Prostate gland (tissue), 2 donors: ENCODE measurements around the gene MORN1. TPM values are rescaled to one million over a fixed set of nuclear protein-coding genes. Genes with fewer than 3 reads are reported as not detected.

ENCODE experiments used
- DNase-seq: peaks from one replicate; pipeline ENCODE4 v3.0.0-alpha.2; 2019; ENCODE audit warnings: low spot score
- H3K27ac ChIP-seq, 2 donors: fragments of 200-600 bp; sonication (generic); 2 replicates each; pipeline ENCODE4 v1.5.1; 2017 to 2019
- H3K27me3 ChIP-seq: fragments of 200-600 bp; sonication (generic); replicated peaks from 2 replicates; pipeline ENCODE4 v1.5.1; 2019; ENCODE audit not compliant: insufficient read depth
- H3K36me3 ChIP-seq, 2 donors: fragments of 200-600 bp; sonication (generic); 1 replicate in 1 of 2; 2 replicates in 1 of 2; pipeline versions ENCODE4 v1.5.1 to v1.8.1; 2017 to 2019
- H3K4me1 ChIP-seq: fragments of 200-600 bp; sonication (generic); replicated peaks from 2 replicates; pipeline ENCODE4 v1.5.1; 2019
- H3K4me3 ChIP-seq, 2 donors: fragments of 200-600 bp; sonication (generic); 2 replicates each; pipeline ENCODE4 v1.5.1; 2017 to 2019
- H3K9me3 ChIP-seq: fragments of 200-600 bp; sonication (generic); 2 replicates; pipeline ENCODE4 v1.5.1; 2017
- POLR2A ChIP-seq: fragments of 450-650 bp; IDR thresholded peaks from one replicate; pipeline ENCODE4 v1.6.1; 2016; ENCODE audit warnings: antibody characterized with exemption, mild to moderate bottlenecking
- POLR2AphosphoS5 ChIP-seq: sonication (generic); formaldehyde crosslinking; IDR thresholded peaks from one replicate; pipeline ENCODE4 v1.6.1; 2017; ENCODE audit warnings: antibody characterized with exemption
- WGBS: methylation state at CpG from one replicate; pipeline ENCODE4 v1.1.5; 2018; 5-methylcytosine and 5-hydroxymethylcytosine counted together
- intact Hi-C: fragments of 100-400 bp; cut with DNase I; formaldehyde crosslinking; loops from one replicate; pipeline ENCODE4 v1.14.2; 2022
- total RNA-seq, 2 donors: library from RNA; depleted of rRNA; stranded (reverse); fragments of >200 nt; gene quantifications; one replicate each; pipeline ENCODE4 v1.1.0, GENCODE V29; 2016
- TF ChIP-seq, protein P1 (sequence below), 4 experiments: fragments of 200-600 bp in 2 of 4; fragments of 450-650 bp in 2 of 4; sonication (generic) in 2 of 4; IDR thresholded peaks; 1 replicate in 3 of 4; 2 replicates in 1 of 4; pipeline ENCODE4 v1.5.1; 2016 to 2019; ENCODE audit warnings: antibody characterized with exemption in 4 of 4, mild to moderate bottlenecking in 2 of 4, moderate library complexity in 2 of 4

The MORN1 gene
- total RNA-seq, 2 donors from 2014 or later: 18.6 to 21.0 TPM

GRCh38 chr1:2422523-2422922 lies 31.2 kb upstream of the MORN1 start:
- Histone ChIP-seq H3K27ac (no peak overlapping the region), H3K9me3 (no peaks in the 10 kb centered on the region), H3K4me1 (peaks cover under 1% of the 10 kb centered on the region), H3K27me3 (no peaks in the 10 kb centered on the region), H3K4me3 (no peak overlapping the region), H3K36me3 (no peaks in the 10 kb centered on the region)
- TF ChIP-seq, protein P1, sequence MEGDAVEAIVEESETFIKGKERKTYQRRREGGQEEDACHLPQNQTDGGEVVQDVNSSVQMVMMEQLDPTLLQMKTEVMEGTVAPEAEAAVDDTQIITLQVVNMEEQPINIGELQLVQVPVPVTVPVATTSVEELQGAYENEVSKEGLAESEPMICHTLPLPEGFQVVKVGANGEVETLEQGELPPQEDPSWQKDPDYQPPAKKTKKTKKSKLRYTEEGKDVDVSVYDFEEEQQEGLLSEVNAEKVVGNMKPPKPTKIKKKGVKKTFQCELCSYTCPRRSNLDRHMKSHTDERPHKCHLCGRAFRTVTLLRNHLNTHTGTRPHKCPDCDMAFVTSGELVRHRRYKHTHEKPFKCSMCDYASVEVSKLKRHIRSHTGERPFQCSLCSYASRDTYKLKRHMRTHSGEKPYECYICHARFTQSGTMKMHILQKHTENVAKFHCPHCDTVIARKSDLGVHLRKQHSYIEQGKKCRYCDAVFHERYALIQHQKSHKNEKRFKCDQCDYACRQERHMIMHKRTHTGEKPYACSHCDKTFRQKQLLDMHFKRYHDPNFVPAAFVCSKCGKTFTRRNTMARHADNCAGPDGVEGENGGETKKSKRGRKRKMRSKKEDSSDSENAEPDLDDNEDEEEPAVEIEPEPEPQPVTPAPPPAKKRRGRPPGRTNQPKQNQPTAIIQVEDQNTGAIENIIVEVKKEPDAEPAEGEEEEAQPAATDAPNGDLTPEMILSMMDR (IDR thresholded peaks at IDR 0.05): no peak
- no peak for TF ChIP-seq POLR2AphosphoS5
- TF ChIP-seq POLR2A: no peak
- no peak for DNase-seq
- 88% methylated on average over 4 of the region's 4 CpGs for WGBS
- intact Hi-C loops: no loop called here

DNA sequence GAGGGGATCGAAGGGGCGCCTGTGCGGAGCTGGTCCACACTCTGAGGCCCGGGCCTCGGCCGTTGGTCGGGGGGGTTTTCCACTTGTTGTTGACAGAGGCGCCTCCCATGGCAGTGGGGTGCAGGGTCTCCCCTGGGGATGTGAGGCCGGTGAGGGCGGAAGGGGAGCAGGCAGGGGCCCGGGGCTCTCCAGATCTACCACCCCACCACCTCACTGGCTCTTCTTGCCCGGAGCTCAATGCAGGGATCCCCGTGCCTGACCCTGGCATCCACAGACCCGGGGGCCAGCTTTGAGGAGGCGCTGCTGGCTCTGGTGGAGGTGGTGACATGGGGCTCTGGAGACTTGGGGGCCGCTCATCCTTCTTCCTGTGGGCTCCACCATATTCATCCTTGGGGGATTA lies 28.1 kb upstream of the MORN1 start:
- WGBS: 84% methylated on average over 16 of the region's 16 CpGs
- Histone ChIP-seq H3K27ac (no peak overlapping the region), H3K9me3 (no peaks in the 10 kb centered on the region), H3K36me3 (no peaks in the 10 kb centered on the region), H3K27me3 (no peaks in the 10 kb centered on the region), H3K4me1 (peaks cover 20% of the 10 kb centered on the region), H3K4me3 (no peak overlapping the region)
- no peak for DNase-seq
- intact Hi-C loops: loop anchor here (5.0 to 10.0 kb wide), 2 partner anchors 225 to 1003 kb away; no protein-coding TSS in a partner anchor
- TF ChIP-seq POLR2A: no peak
- TF ChIP-seq, protein P1 (IDR thresholded peaks at IDR 0.05): no peak

DNA sequence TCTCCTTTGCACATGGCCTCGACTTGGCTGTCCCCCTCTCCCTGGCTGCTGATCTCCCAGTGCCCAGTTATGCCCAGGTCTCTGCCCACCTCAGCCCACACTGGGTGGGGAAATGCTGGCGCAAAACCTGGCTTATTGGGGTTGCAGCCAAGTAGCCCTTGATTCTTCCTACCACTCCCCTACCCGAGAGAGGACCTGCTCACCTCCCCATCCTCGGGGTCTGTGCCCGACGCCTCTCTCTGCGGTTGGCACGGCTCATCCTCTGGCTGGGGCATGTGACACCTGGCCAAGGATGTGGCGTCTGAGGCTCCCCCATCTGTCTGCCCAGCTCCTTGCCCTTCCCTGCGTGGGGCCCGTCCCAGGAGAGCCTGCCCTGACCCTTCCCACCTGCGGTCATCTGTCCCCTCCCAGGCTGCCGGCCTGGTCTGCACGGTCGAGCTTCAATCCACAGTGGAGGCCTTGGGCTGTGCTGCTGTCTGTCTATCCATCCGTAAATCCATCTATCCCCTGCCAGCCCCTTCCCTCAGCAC lies 27.5 kb upstream of the MORN1 start:
- intact Hi-C loops: loop anchor here (5.0 to 10.0 kb wide), 2 partner anchors 226 to 1003 kb away; no protein-coding TSS in a partner anchor
- peaks cover 26% of the 10 kb centered on the region for H3K4me1 ChIP-seq
- H3K9me3 ChIP-seq: no peaks in the 10 kb centered on the region
- no peak overlapping the region for H3K4me3 ChIP-seq
- TF ChIP-seq, protein P1 (IDR thresholded peaks at IDR 0.05): no peak
- TF ChIP-seq POLR2A: no peak
- TF ChIP-seq POLR2AphosphoS5: no peak
- no peaks in the 10 kb centered on the region for H3K27me3 ChIP-seq
- no peaks in the 10 kb centered on the region for H3K36me3 ChIP-seq
- no peak for DNase-seq
- no peak overlapping the region for H3K27ac ChIP-seq
- 82% methylated on average over 15 of the region's 16 CpGs for WGBS

- H3K27me3 ChIP-seq: no peaks in the 10 kb centered on the region
- no peak overlapping the region for H3K27ac ChIP-seq
- H3K9me3 ChIP-seq: no peaks in the 10 kb centered on the region
- H3K4me1 ChIP-seq: peaks cover 34% of the 10 kb centered on the region
- WGBS: 74% methylated on average over 11 of the region's 14 CpGs
- H3K36me3 ChIP-seq: no peaks in the 10 kb centered on the region
- DNase-seq: no peak
- intact Hi-C loops: loop anchor here (5.0 to 10.0 kb wide), 2 partner anchors 227 to 1004 kb away; no protein-coding TSS in a partner anchor
- no peak overlapping the region for H3K4me3 ChIP-seq
- TF ChIP-seq, protein P1 (IDR thresholded peaks at IDR 0.05): no peak
- TF ChIP-seq POLR2AphosphoS5 (no peak), POLR2A (no peak)
Observed at GRCh38 chr1:2417833-2418225, 26.5 kb upstream of the MORN1 start.
